ENCODE data around the gene EDEM3.

GRCh38 chr1:184664042-184664660, 90.5 kb downstream of the EDEM3 start:
- no peak for TF ChIP-seq EZH2phosphoT487 (IDR thresholded peaks at IDR 0.05; ENCODE audit: borderline replicate concordance)
- TF ChIP-seq, protein P1, sequence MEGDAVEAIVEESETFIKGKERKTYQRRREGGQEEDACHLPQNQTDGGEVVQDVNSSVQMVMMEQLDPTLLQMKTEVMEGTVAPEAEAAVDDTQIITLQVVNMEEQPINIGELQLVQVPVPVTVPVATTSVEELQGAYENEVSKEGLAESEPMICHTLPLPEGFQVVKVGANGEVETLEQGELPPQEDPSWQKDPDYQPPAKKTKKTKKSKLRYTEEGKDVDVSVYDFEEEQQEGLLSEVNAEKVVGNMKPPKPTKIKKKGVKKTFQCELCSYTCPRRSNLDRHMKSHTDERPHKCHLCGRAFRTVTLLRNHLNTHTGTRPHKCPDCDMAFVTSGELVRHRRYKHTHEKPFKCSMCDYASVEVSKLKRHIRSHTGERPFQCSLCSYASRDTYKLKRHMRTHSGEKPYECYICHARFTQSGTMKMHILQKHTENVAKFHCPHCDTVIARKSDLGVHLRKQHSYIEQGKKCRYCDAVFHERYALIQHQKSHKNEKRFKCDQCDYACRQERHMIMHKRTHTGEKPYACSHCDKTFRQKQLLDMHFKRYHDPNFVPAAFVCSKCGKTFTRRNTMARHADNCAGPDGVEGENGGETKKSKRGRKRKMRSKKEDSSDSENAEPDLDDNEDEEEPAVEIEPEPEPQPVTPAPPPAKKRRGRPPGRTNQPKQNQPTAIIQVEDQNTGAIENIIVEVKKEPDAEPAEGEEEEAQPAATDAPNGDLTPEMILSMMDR (conservative IDR thresholded peaks at IDR 0.05; ENCODE audit: low read length): peak; percentile 40

Data from Loucy (cell line).